ENCODE measurements around the gene GLP2R. TPM values are rescaled to one million over a fixed set of nuclear protein-coding genes. Genes with fewer than 3 reads are reported as not detected.
A peak's percentile ranks its signal among the peaks of the same experiment; 100 is the strongest.

GLP2R gene
- polyA plus RNA-seq, 1 donor from 2014 or later = not detected

- H3K36me3 ChIP-seq (ENCODE audit: insufficient read depth, low read length) = no peaks in the 10 kb centered on the region
- H3K27ac ChIP-seq (ENCODE audit: low read length) = no peak overlapping the region
- no peak overlapping the region for H3K4me2 ChIP-seq (ENCODE audit: low read length)
- H3K9me3 ChIP-seq (ENCODE audit: low read length) = no peaks in the 10 kb centered on the region
- TF ChIP-seq EZH2 (IDR thresholded peaks at IDR 0.05; ENCODE audit: borderline replicate concordance, insufficient read depth, low read length, poor library complexity, severe bottlenecking) (no peak), MXI1 (conservative IDR thresholded peaks at IDR 0.05; ENCODE audit: poor library complexity, severe bottlenecking) (no peak), SMC3 (conservative IDR thresholded peaks at IDR 0.05; ENCODE audit: poor library complexity) (peak; percentile 27), RAD21 (conservative IDR thresholded peaks at IDR 0.05) (no peak), TAF1 (IDR thresholded peaks at IDR 0.05; ENCODE audit: low read depth) (no peak)
- TF ChIP-seq, protein P1, sequence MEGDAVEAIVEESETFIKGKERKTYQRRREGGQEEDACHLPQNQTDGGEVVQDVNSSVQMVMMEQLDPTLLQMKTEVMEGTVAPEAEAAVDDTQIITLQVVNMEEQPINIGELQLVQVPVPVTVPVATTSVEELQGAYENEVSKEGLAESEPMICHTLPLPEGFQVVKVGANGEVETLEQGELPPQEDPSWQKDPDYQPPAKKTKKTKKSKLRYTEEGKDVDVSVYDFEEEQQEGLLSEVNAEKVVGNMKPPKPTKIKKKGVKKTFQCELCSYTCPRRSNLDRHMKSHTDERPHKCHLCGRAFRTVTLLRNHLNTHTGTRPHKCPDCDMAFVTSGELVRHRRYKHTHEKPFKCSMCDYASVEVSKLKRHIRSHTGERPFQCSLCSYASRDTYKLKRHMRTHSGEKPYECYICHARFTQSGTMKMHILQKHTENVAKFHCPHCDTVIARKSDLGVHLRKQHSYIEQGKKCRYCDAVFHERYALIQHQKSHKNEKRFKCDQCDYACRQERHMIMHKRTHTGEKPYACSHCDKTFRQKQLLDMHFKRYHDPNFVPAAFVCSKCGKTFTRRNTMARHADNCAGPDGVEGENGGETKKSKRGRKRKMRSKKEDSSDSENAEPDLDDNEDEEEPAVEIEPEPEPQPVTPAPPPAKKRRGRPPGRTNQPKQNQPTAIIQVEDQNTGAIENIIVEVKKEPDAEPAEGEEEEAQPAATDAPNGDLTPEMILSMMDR (IDR thresholded peaks at IDR 0.05; ENCODE audit: poor library complexity, severe bottlenecking) = peak; percentile 51
- H3K9me2 ChIP-seq (ENCODE audit: insufficient read depth, low read length) = no peaks in the 10 kb centered on the region
- H4K20me1 ChIP-seq (ENCODE audit: insufficient read depth) = no peaks in the 10 kb centered on the region
- no peak overlapping the region for H3K9ac ChIP-seq (ENCODE audit: low read length)
- H3F3A ChIP-seq (ENCODE audit: insufficient read depth, low read length, poor library complexity, severe bottlenecking) = no peaks in the 10 kb centered on the region
- H3K4me3 ChIP-seq (ENCODE audit: low read length) = no peak overlapping the region
- no peak overlapping the region for H2AFZ ChIP-seq (ENCODE audit: low read depth, low read length)
- no peaks in the 10 kb centered on the region for H3K27me3 ChIP-seq (ENCODE audit: insufficient read depth, low read depth, low read length)
- no peaks in the 10 kb centered on the region for H3K79me2 ChIP-seq (replicated peaks; ENCODE audit: insufficient read depth, low read length)
Measured at GRCh38 chr17:9928601-9929333, 103.0 kb downstream of the GLP2R start.

DNA sequence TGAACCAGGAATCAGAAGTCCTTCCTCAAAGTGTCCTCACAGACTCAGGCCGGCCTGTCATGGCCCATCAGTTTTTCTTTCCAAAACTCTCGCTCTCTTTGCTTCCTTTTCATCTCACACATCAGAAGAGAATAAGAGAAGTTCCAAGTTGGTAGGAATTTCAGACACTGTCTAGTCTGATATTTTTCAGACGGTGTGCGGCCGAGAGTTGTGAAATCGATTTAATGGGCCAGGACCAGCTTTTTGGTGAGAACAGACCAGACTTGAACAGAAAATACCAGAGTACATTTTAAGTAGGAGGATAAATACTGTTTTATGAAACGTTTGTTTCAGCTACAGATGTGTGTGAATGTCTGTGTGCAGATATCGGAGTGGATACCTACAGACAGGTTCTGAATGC is 104.1 kb downstream of the GLP2R start:
- no peaks in the 10 kb centered on the region for H3K9me2 ChIP-seq (ENCODE audit: insufficient read depth, low read length)
- H3K9ac ChIP-seq (ENCODE audit: low read length) = no peak overlapping the region
- H4K20me1 ChIP-seq (ENCODE audit: insufficient read depth) = no peaks in the 10 kb centered on the region
- no peaks in the 10 kb centered on the region for H3K79me2 ChIP-seq (replicated peaks; ENCODE audit: insufficient read depth, low read length)
- no peak for TF ChIP-seq EP300 (conservative IDR thresholded peaks at IDR 0.05; ENCODE audit: poor library complexity, severe bottlenecking)
- TF ChIP-seq MXI1 (conservative IDR thresholded peaks at IDR 0.05; ENCODE audit: poor library complexity, severe bottlenecking) = no peak
- TF ChIP-seq POLR2AphosphoS5 (IDR thresholded peaks at IDR 0.05) = no peak
- no peak for TF ChIP-seq SMC3 (conservative IDR thresholded peaks at IDR 0.05; ENCODE audit: poor library complexity)
- no peak overlapping the region for H3K4me3 ChIP-seq (ENCODE audit: low read length)
- H2AFZ ChIP-seq (ENCODE audit: low read depth, low read length) = no peak overlapping the region
- no peaks in the 10 kb centered on the region for H3K36me3 ChIP-seq (ENCODE audit: insufficient read depth, low read length)
- no peak overlapping the region for H3K27ac ChIP-seq (ENCODE audit: low read length)
- no peaks in the 10 kb centered on the region for H3F3A ChIP-seq (ENCODE audit: insufficient read depth, low read length, poor library complexity, severe bottlenecking)
- no peaks in the 10 kb centered on the region for H3K27me3 ChIP-seq (ENCODE audit: insufficient read depth, low read depth, low read length)
- H3K4me2 ChIP-seq (ENCODE audit: low read length) = no peak overlapping the region
- H3K9me3 ChIP-seq (ENCODE audit: low read length) = no peaks in the 10 kb centered on the region

- H3K9ac ChIP-seq (ENCODE audit: low read length) = no peak overlapping the region
Measured at GRCh38 chr17:9931144-9931741, 105.5 kb downstream of the GLP2R start.

More at GRCh38 chr17:9931144-9931741, 105.5 kb downstream of the GLP2R start:
- no peak overlapping the region for H3K4me3 ChIP-seq (ENCODE audit: low read length)
- H3K27ac ChIP-seq (ENCODE audit: low read length) = no peak overlapping the region
- no peaks in the 10 kb centered on the region for H3F3A ChIP-seq (ENCODE audit: insufficient read depth, low read length, poor library complexity, severe bottlenecking)
- H2AFZ ChIP-seq (ENCODE audit: low read depth, low read length) = no peak overlapping the region
- TF ChIP-seq SMC3 (conservative IDR thresholded peaks at IDR 0.05; ENCODE audit: poor library complexity) = no peak
- H3K9me2 ChIP-seq (ENCODE audit: insufficient read depth, low read length) = no peaks in the 10 kb centered on the region
- H3K4me2 ChIP-seq (ENCODE audit: low read length) = no peak overlapping the region
- H3K9me3 ChIP-seq (ENCODE audit: low read length) = no peaks in the 10 kb centered on the region
- H3K79me2 ChIP-seq (replicated peaks; ENCODE audit: insufficient read depth, low read length) = no peaks in the 10 kb centered on the region
- H3K27me3 ChIP-seq (ENCODE audit: insufficient read depth, low read depth, low read length) = no peaks in the 10 kb centered on the region
- no peaks in the 10 kb centered on the region for H4K20me1 ChIP-seq (ENCODE audit: insufficient read depth)
- H3K36me3 ChIP-seq (ENCODE audit: insufficient read depth, low read length) = no peaks in the 10 kb centered on the region
